IMR-90 (cell line): ENCODE results near the gene FIS1. TPM values are rescaled to one million over a fixed set of nuclear protein-coding genes. Genes with fewer than 3 reads are reported as not detected.
"Not testable (repeated sequence)": the region's sequence is repeated elsewhere in the genome, so short reads cannot be mapped to it uniquely, and the experiment has no call there.

ENCODE experiments used
- ATAC-seq: fragments of 200-7000 bp; cut with Tn5 transposase; 2 replicates; pipeline ENCODE4 v1.9.1; 2020; ENCODE audit warnings: low read depth, mild to moderate bottlenecking, moderate library complexity
- BruUV-seq: library from RNA; stranded (reverse); fragments of 400-500 nt; replicated peaks from 2 replicates; lab custom pipeline; 2021; lab: Mats Ljungman, UMichigan
- CTCF ChIA-PET: fragments of 300-600 bp; formaldehyde crosslinking; extraction: SDS; loops from one replicate; lab custom pipeline; 2021; ENCODE audit warnings: antibody characterized with exemption; lab: Yijun Ruan, JAX
- POLR2A ChIA-PET: fragments of 300-600 bp; sonication (Branson Sonifier 250); formaldehyde crosslinking; loops from one replicate; lab custom pipeline; 2022; ENCODE audit warnings: antibody characterized with exemption; ENCODE audit not compliant: unreplicated experiment; lab: Charles Lee
- DNase-seq: peaks from one replicate; pipeline ENCODE4 v3.0.0; 2013
- H2AFZ ChIP-seq: replicated peaks from 2 replicates; pipeline ENCODE3; 2013; ENCODE audit warnings: low read length, mild to moderate bottlenecking; ENCODE audit not compliant: poor library complexity
- H2AK5ac ChIP-seq: 2 replicates; pipeline ENCODE4 v1.6.1; 2013; ENCODE audit warnings: low read depth, low read length, inconsistent platforms
- H2AK9ac ChIP-seq: replicated peaks from 2 replicates; pipeline ENCODE3; 2013; ENCODE audit warnings: mild to moderate bottlenecking, low read depth, low read length, moderate library complexity; ENCODE audit not compliant: poor library complexity
- H2BK120ac ChIP-seq: 2 replicates; pipeline ENCODE4 v1.6.1; 2013; ENCODE audit warnings: low read depth, low read length, inconsistent platforms
- H2BK15ac ChIP-seq: 3 replicates; pipeline ENCODE4 v1.6.1; 2013; ENCODE audit warnings: low read depth, low read length, inconsistent platforms
- H2BK20ac ChIP-seq: 2 replicates; pipeline ENCODE4 v1.6.1; 2013; ENCODE audit warnings: low read depth, mild to moderate bottlenecking, inconsistent platforms, low read length, moderate library complexity
- H2BK5ac ChIP-seq: 2 replicates; pipeline ENCODE4 v1.6.1; 2013; ENCODE audit warnings: mild to moderate bottlenecking, low read depth, low read length, inconsistent platforms; ENCODE audit not compliant: poor library complexity, severe bottlenecking
- H3K14ac ChIP-seq: replicated peaks from 2 replicates; pipeline ENCODE4 v1.6.1; 2013; ENCODE audit warnings: low read depth, low read length, inconsistent platforms
- H3K18ac ChIP-seq: 2 replicates; pipeline ENCODE4 v1.6.1; 2013; ENCODE audit warnings: low read depth, low read length, control low read depth
- H3K23ac ChIP-seq: 2 replicates; pipeline ENCODE4 v1.6.1; 2013; ENCODE audit warnings: low read depth, low read length, inconsistent platforms
- H3K27ac ChIP-seq: 2 replicates; pipeline ENCODE4 v1.5.1; 2013; ENCODE audit warnings: mild to moderate bottlenecking, control low read depth, low read length; ENCODE audit not compliant: insufficient read depth
- H3K27me3 ChIP-seq: 2 replicates; pipeline ENCODE4 v1.6.1; 2013; ENCODE audit warnings: low read length; ENCODE audit not compliant: control insufficient read depth, insufficient read depth
- H3K36me3 ChIP-seq: 2 replicates; pipeline ENCODE4 v1.6.1; 2013; ENCODE audit warnings: low read length, mixed read lengths; ENCODE audit not compliant: control insufficient read depth, insufficient read depth
- H3K4ac ChIP-seq: 2 replicates; pipeline ENCODE4 v1.6.1; 2013; ENCODE audit warnings: low read depth, low read length, inconsistent platforms
- H3K4me1 ChIP-seq: 2 replicates; pipeline ENCODE4 v1.6.1; 2013; ENCODE audit warnings: low read length, mixed read lengths; ENCODE audit not compliant: control insufficient read depth, insufficient read depth
- H3K4me2 ChIP-seq: 2 replicates; pipeline ENCODE4 v1.6.1; 2013; ENCODE audit warnings: low read depth, mild to moderate bottlenecking, control low read depth, low read length, moderate library complexity
- H3K4me3 ChIP-seq: 2 replicates; pipeline ENCODE4 v1.5.1; 2013; ENCODE audit warnings: low read depth, mild to moderate bottlenecking, control low read depth, low read length, moderate library complexity; ENCODE audit not compliant: insufficient read depth
- H3K56ac ChIP-seq: 2 replicates; pipeline ENCODE4 v1.6.1; 2013; ENCODE audit warnings: low read length, inconsistent platforms; ENCODE audit not compliant: insufficient read depth; ENCODE audit errors: extremely low read depth
- H3K79me1 ChIP-seq, 2 experiments: 2 replicates each; pipeline ENCODE4 v1.6.1; 2013; ENCODE audit warnings: low read length in 2 of 2, inconsistent platforms in 1 of 2, low read depth in 1 of 2
- H3K9ac ChIP-seq: 2 replicates; pipeline ENCODE4 v1.6.1; 2013; ENCODE audit warnings: low read depth, low read length, control low read depth
- H3K9me1 ChIP-seq: 2 replicates; pipeline ENCODE4 v1.6.1; 2013; ENCODE audit warnings: low read length, inconsistent platforms; ENCODE audit not compliant: insufficient read depth
- H3K9me3 ChIP-seq: 2 replicates; pipeline ENCODE4 v1.6.1; 2013; ENCODE audit warnings: low read length; ENCODE audit not compliant: control insufficient read depth, insufficient read depth
- H4K20me1 ChIP-seq: 2 replicates; pipeline ENCODE4 v1.6.1; 2013; ENCODE audit warnings: low read length, inconsistent platforms; ENCODE audit not compliant: insufficient read depth
- H4K5ac ChIP-seq: 2 replicates; pipeline ENCODE4 v1.6.1; 2013; ENCODE audit warnings: mild to moderate bottlenecking, low read depth, low read length, control low read depth
- H4K8ac ChIP-seq, 2 experiments: 2 replicates each; pipeline ENCODE4 v1.6.1; 2013; ENCODE audit warnings: low read depth in 2 of 2, low read length in 2 of 2, control low read depth in 1 of 2, inconsistent platforms in 1 of 2
- H4K91ac ChIP-seq: 2 replicates; pipeline ENCODE4 v1.6.1; 2013; ENCODE audit warnings: low read depth, low read length, inconsistent platforms; ENCODE audit not compliant: insufficient read depth
- CHD1 ChIP-seq: IDR thresholded peaks from 2 replicates; pipeline ENCODE4 v1.6.1; 2012; ENCODE audit warnings: low read depth, low read length, improper control_type of control experiment
- WGBS, 2 experiments: methylation state at CpG; one replicate each; pipeline versions ENCODE4 v1.1.5 to v1.1.7; 2013; ENCODE audit warnings: missing lambda C conversion rate in 2 of 2; ENCODE audit not compliant: insufficient read length in 1 of 2; ENCODE audit errors: extremely low coverage in 2 of 2; 5-methylcytosine and 5-hydroxymethylcytosine counted together
- dilution Hi-C: fragments of 300-500 bp; cut with HindIII; formaldehyde crosslinking; loops from one replicate; pipeline ENCODE4 v1.14.3; 2018; ENCODE audit warnings: low sequenced_read_pairs; ENCODE audit not compliant: unreplicated experiment
- in situ Hi-C: fragments of 300-500 bp; cut with MboI; formaldehyde crosslinking; loops from 3 replicates; pipeline ENCODE4 v1.14.3; 2019; ENCODE audit warnings: low sequenced_read_pairs, inconsistent platforms, mixed read lengths
- intact Hi-C: fragments of 100-400 bp; cut with micrococcal nuclease; formaldehyde crosslinking; loops from 2 replicates; pipeline ENCODE4 v1.10.0; 2022
- polyA plus RNA-seq, 3 experiments: library from polyadenylated mRNA; depleted of rRNA; stranded (reverse); fragments of >200 nt; gene quantifications; 2 replicates each; pipeline ENCODE4 v1.2.3, GENCODE V29; 2012; ENCODE audit warnings: low replicate concordance in 1 of 3
- total RNA-seq: library from RNA; depleted of rRNA; stranded (reverse); fragments of >200 nt; gene quantifications from 2 replicates; pipeline ENCODE4 v1.2.3, GENCODE V29; 2012

Gene FIS1
- total and polyA plus RNA-seq, 2 of the 4 experiments (the other 2 are of a cell fraction) = 293 to 489 TPM

- no CpG with 5 or more reads among the region's 2 CpGs for WGBS, 2 experiments
- DNase-seq = no peak
Observed at GRCh38 chr7:101200504-101200861, 44.4 kb downstream of the FIS1 start.

DNA sequence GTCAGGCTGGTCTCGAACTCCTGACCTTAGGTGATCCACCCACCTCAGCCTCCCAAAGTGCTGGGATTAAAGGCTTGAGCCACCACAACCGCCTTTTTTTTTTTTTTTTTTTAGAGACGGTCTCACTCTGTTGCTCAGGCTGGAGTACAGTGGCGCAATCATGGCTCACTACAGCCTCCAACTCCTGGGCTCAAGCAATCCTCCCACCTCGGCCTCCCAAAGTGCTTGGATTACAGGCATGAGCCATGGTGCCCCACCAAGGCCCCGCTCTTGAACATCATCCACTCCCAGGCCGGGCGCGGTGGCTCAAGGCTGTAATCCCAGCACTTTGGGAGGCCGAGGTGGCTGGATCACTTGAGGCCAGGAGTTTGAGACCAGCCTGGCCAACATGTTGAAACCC, 45.4 kb downstream of the FIS1 start:
- dilution Hi-C loops, H2BK15ac ChIP-seq, POLR2A ChIA-PET, H2BK5ac ChIP-seq, H3K9me3 ChIP-seq, H3K18ac ChIP-seq, H3K4me1 ChIP-seq, H4K91ac ChIP-seq, H3K23ac ChIP-seq, H3K79me1 ChIP-seq, H3K9ac ChIP-seq, ATAC-seq, H3K9me1 ChIP-seq, H2AK9ac ChIP-seq, H4K20me1 ChIP-seq, H4K8ac ChIP-seq, H3K36me3 ChIP-seq, H3K4ac ChIP-seq, H2BK20ac ChIP-seq, H3K56ac ChIP-seq, H2AK5ac ChIP-seq, H3K27ac ChIP-seq, H4K5ac ChIP-seq, H2BK120ac ChIP-seq, BruUV-seq, in situ Hi-C loops, H3K4me2 ChIP-seq, H3K4me3 ChIP-seq, H3K14ac ChIP-seq, H2AFZ ChIP-seq, intact Hi-C loops, DNase-seq: not testable (repeated sequence)
- CTCF ChIA-PET = interaction anchor here (0.6 to 0.7 kb wide), 2 partner anchors 18 to 55 kb away, joined by 3 to 5 read pairs; partner anchors contain the start of gene PLOD3
- no CpG with 5 or more reads among the region's 10 CpGs for WGBS, 2 experiments
- H3K27me3 ChIP-seq = peaks cover 48% of the 10 kb centered on the region

More at GRCh38 chr7:101200504-101200861, 44.4 kb downstream of the FIS1 start:
- H3K4me3 ChIP-seq = no peak overlapping the region
- no peak overlapping the region for H2BK5ac ChIP-seq
- no peak overlapping the region for H3K4me2 ChIP-seq
- H3K36me3 ChIP-seq = no peaks in the 10 kb centered on the region
- in situ Hi-C loops (no loop called here), dilution Hi-C loops (no loop called here), intact Hi-C loops (no loop called here)
- H3K4me1 ChIP-seq = no peaks in the 10 kb centered on the region
- H3K4ac ChIP-seq = no peak overlapping the region
- H3K9me1 ChIP-seq = no peaks in the 10 kb centered on the region
- no peak overlapping the region for H3K56ac ChIP-seq
- no peak overlapping the region for H2AK9ac ChIP-seq
- 0 out of 2 replicates have a peak, but pooled peaks cover 2% of the 10 kb centered on the region for H3K9me3 ChIP-seq
- no peak overlapping the region for H3K23ac ChIP-seq
- no peak overlapping the region for H2BK15ac ChIP-seq
- no peak for TF ChIP-seq CHD1
- no peak for ATAC-seq
- H4K91ac ChIP-seq = no peak overlapping the region
- H2AFZ ChIP-seq = no peak overlapping the region
- no peak overlapping the region for H2AK5ac ChIP-seq
- no peak overlapping the region for H3K18ac ChIP-seq
- no peak overlapping the region for H3K9ac ChIP-seq
- no peak overlapping the region for H2BK120ac ChIP-seq
- ChIA-PET POLR2A (no interaction called here), CTCF (interaction anchor here (0.6 kb wide), 1 partner anchor 14 kb away, joined by 7 read pairs; no protein-coding TSS in a partner anchor)
- no peaks in the 10 kb centered on the region for H4K20me1 ChIP-seq
- no peaks in the 10 kb centered on the region for H3K79me1 ChIP-seq
- no peak overlapping the region for H4K8ac ChIP-seq
- no peak overlapping the region for H4K5ac ChIP-seq
- H3K27ac ChIP-seq = no peak overlapping the region
- H3K14ac ChIP-seq = no peak overlapping the region
- no peak overlapping the region for H2BK20ac ChIP-seq
- peaks cover 44% of the 10 kb centered on the region for H3K27me3 ChIP-seq
- no TSS peak for BruUV-seq
